IMR-90 (cell line): ENCODE measurements around the gene TP73. TPM values are rescaled to one million over a fixed set of nuclear protein-coding genes. Genes with fewer than 3 reads are reported as not detected.

ENCODE experiments used
- ATAC-seq: fragments of 200-7000 bp; cut with Tn5 transposase; 2 replicates; pipeline ENCODE4 v1.9.1; 2020; ENCODE audit warnings: low read depth, mild to moderate bottlenecking, moderate library complexity
- BruUV-seq: library from RNA; stranded (reverse); fragments of 400-500 nt; replicated peaks from 2 replicates; lab custom pipeline; 2021; lab: Mats Ljungman, UMichigan
- CTCF ChIA-PET: fragments of 300-600 bp; formaldehyde crosslinking; extraction: SDS; loops from one replicate; lab custom pipeline; 2021; ENCODE audit warnings: antibody characterized with exemption; lab: Yijun Ruan, JAX
- POLR2A ChIA-PET: fragments of 300-600 bp; sonication (Branson Sonifier 250); formaldehyde crosslinking; loops from one replicate; lab custom pipeline; 2022; ENCODE audit warnings: antibody characterized with exemption; ENCODE audit not compliant: unreplicated experiment; lab: Charles Lee
- DNase-seq: peaks from one replicate; pipeline ENCODE4 v3.0.0; 2013
- H2AFZ ChIP-seq: replicated peaks from 2 replicates; pipeline ENCODE3; 2013; ENCODE audit warnings: low read length, mild to moderate bottlenecking; ENCODE audit not compliant: poor library complexity
- H2AK5ac ChIP-seq: 2 replicates; pipeline ENCODE4 v1.6.1; 2013; ENCODE audit warnings: low read depth, low read length, inconsistent platforms
- H2AK9ac ChIP-seq: replicated peaks from 2 replicates; pipeline ENCODE3; 2013; ENCODE audit warnings: mild to moderate bottlenecking, low read depth, low read length, moderate library complexity; ENCODE audit not compliant: poor library complexity
- H2BK120ac ChIP-seq: 2 replicates; pipeline ENCODE4 v1.6.1; 2013; ENCODE audit warnings: low read depth, low read length, inconsistent platforms
- H2BK15ac ChIP-seq: 3 replicates; pipeline ENCODE4 v1.6.1; 2013; ENCODE audit warnings: low read depth, low read length, inconsistent platforms
- H2BK20ac ChIP-seq: 2 replicates; pipeline ENCODE4 v1.6.1; 2013; ENCODE audit warnings: low read depth, mild to moderate bottlenecking, inconsistent platforms, low read length, moderate library complexity
- H2BK5ac ChIP-seq: 2 replicates; pipeline ENCODE4 v1.6.1; 2013; ENCODE audit warnings: mild to moderate bottlenecking, low read depth, low read length, inconsistent platforms; ENCODE audit not compliant: poor library complexity, severe bottlenecking
- H3K14ac ChIP-seq: replicated peaks from 2 replicates; pipeline ENCODE4 v1.6.1; 2013; ENCODE audit warnings: low read depth, low read length, inconsistent platforms
- H3K18ac ChIP-seq: 2 replicates; pipeline ENCODE4 v1.6.1; 2013; ENCODE audit warnings: low read depth, low read length, control low read depth
- H3K23ac ChIP-seq: 2 replicates; pipeline ENCODE4 v1.6.1; 2013; ENCODE audit warnings: low read depth, low read length, inconsistent platforms
- H3K27ac ChIP-seq: 2 replicates; pipeline ENCODE4 v1.5.1; 2013; ENCODE audit warnings: mild to moderate bottlenecking, control low read depth, low read length; ENCODE audit not compliant: insufficient read depth
- H3K27me3 ChIP-seq: 2 replicates; pipeline ENCODE4 v1.6.1; 2013; ENCODE audit warnings: low read length; ENCODE audit not compliant: control insufficient read depth, insufficient read depth
- H3K36me3 ChIP-seq: 2 replicates; pipeline ENCODE4 v1.6.1; 2013; ENCODE audit warnings: low read length, mixed read lengths; ENCODE audit not compliant: control insufficient read depth, insufficient read depth
- H3K4ac ChIP-seq: 2 replicates; pipeline ENCODE4 v1.6.1; 2013; ENCODE audit warnings: low read depth, low read length, inconsistent platforms
- H3K4me1 ChIP-seq: 2 replicates; pipeline ENCODE4 v1.6.1; 2013; ENCODE audit warnings: low read length, mixed read lengths; ENCODE audit not compliant: control insufficient read depth, insufficient read depth
- H3K4me2 ChIP-seq: 2 replicates; pipeline ENCODE4 v1.6.1; 2013; ENCODE audit warnings: low read depth, mild to moderate bottlenecking, control low read depth, low read length, moderate library complexity
- H3K4me3 ChIP-seq: 2 replicates; pipeline ENCODE4 v1.5.1; 2013; ENCODE audit warnings: low read depth, mild to moderate bottlenecking, control low read depth, low read length, moderate library complexity; ENCODE audit not compliant: insufficient read depth
- H3K56ac ChIP-seq: 2 replicates; pipeline ENCODE4 v1.6.1; 2013; ENCODE audit warnings: low read length, inconsistent platforms; ENCODE audit not compliant: insufficient read depth; ENCODE audit errors: extremely low read depth
- H3K79me1 ChIP-seq, 2 experiments: 2 replicates each; pipeline ENCODE4 v1.6.1; 2013; ENCODE audit warnings: low read length in 2 of 2, inconsistent platforms in 1 of 2, low read depth in 1 of 2
- H3K9ac ChIP-seq: 2 replicates; pipeline ENCODE4 v1.6.1; 2013; ENCODE audit warnings: low read depth, low read length, control low read depth
- H3K9me1 ChIP-seq: 2 replicates; pipeline ENCODE4 v1.6.1; 2013; ENCODE audit warnings: low read length, inconsistent platforms; ENCODE audit not compliant: insufficient read depth
- H3K9me3 ChIP-seq: 2 replicates; pipeline ENCODE4 v1.6.1; 2013; ENCODE audit warnings: low read length; ENCODE audit not compliant: control insufficient read depth, insufficient read depth
- H4K20me1 ChIP-seq: 2 replicates; pipeline ENCODE4 v1.6.1; 2013; ENCODE audit warnings: low read length, inconsistent platforms; ENCODE audit not compliant: insufficient read depth
- H4K5ac ChIP-seq: 2 replicates; pipeline ENCODE4 v1.6.1; 2013; ENCODE audit warnings: mild to moderate bottlenecking, low read depth, low read length, control low read depth
- H4K8ac ChIP-seq, 2 experiments: 2 replicates each; pipeline ENCODE4 v1.6.1; 2013; ENCODE audit warnings: low read depth in 2 of 2, low read length in 2 of 2, control low read depth in 1 of 2, inconsistent platforms in 1 of 2
- H4K91ac ChIP-seq: 2 replicates; pipeline ENCODE4 v1.6.1; 2013; ENCODE audit warnings: low read depth, low read length, inconsistent platforms; ENCODE audit not compliant: insufficient read depth
- BHLHE40 ChIP-seq: fragments of 150-350 bp; IDR thresholded peaks from 2 replicates; pipeline ENCODE4 v1.6.1; 2016; ENCODE audit warnings: mild to moderate bottlenecking, low read depth, low read length
- CEBPB ChIP-seq: IDR thresholded peaks from 2 replicates; pipeline ENCODE4 v1.6.1; 2012; ENCODE audit warnings: low read depth, low read length, improper control_type of control experiment
- CHD1 ChIP-seq: IDR thresholded peaks from 2 replicates; pipeline ENCODE4 v1.6.1; 2012; ENCODE audit warnings: low read depth, low read length, improper control_type of control experiment
- CTCF ChIP-seq: conservative IDR thresholded peaks from 2 replicates; pipeline ENCODE4 v1.5.1; 2012; ENCODE audit warnings: mild to moderate bottlenecking, low read depth, low read length, improper control_type of control experiment
- FOS ChIP-seq: fragments of 150-350 bp; IDR thresholded peaks from 2 replicates; pipeline ENCODE4 v1.6.1; 2016; ENCODE audit warnings: low read depth, low read length
- MAFK ChIP-seq: IDR thresholded peaks from 2 replicates; pipeline ENCODE4 v1.6.1; 2012; ENCODE audit warnings: low read depth, low read length, improper control_type of control experiment
- MXI1 ChIP-seq: IDR thresholded peaks from 2 replicates; pipeline ENCODE4 v1.6.1; 2012; ENCODE audit warnings: low read depth, mild to moderate bottlenecking, low read length, moderate library complexity, borderline replicate concordance
- POLR2A ChIP-seq: IDR thresholded peaks from 2 replicates; pipeline ENCODE4 v1.6.1; 2012; ENCODE audit warnings: mild to moderate bottlenecking, low read depth, low read length
- RAD21 ChIP-seq: IDR thresholded peaks from 2 replicates; pipeline ENCODE4 v1.6.1; 2012; ENCODE audit warnings: low read length, improper control_type of control experiment
- RFX5 ChIP-seq: IDR thresholded peaks from 2 replicates; pipeline ENCODE4 v1.8.0; 2012; ENCODE audit warnings: low read depth, mild to moderate bottlenecking, low read length, moderate library complexity
- SMC3 ChIP-seq: fragments of 150-350 bp; IDR thresholded peaks from 2 replicates; pipeline ENCODE4 v1.6.1; 2016; ENCODE audit warnings: low read depth, mild to moderate bottlenecking, antibody characterized with exemption, low read length, moderate library complexity
- WGBS, 2 experiments: methylation state at CpG; one replicate each; pipeline versions ENCODE4 v1.1.5 to v1.1.7; 2013; ENCODE audit warnings: missing lambda C conversion rate in 2 of 2; ENCODE audit not compliant: insufficient read length in 1 of 2; ENCODE audit errors: extremely low coverage in 2 of 2; 5-methylcytosine and 5-hydroxymethylcytosine counted together
- dilution Hi-C: fragments of 300-500 bp; cut with HindIII; formaldehyde crosslinking; loops from one replicate; pipeline ENCODE4 v1.14.3; 2018; ENCODE audit warnings: low sequenced_read_pairs; ENCODE audit not compliant: unreplicated experiment
- in situ Hi-C: fragments of 300-500 bp; cut with MboI; formaldehyde crosslinking; loops from 3 replicates; pipeline ENCODE4 v1.14.3; 2019; ENCODE audit warnings: low sequenced_read_pairs, inconsistent platforms, mixed read lengths
- intact Hi-C: fragments of 100-400 bp; cut with micrococcal nuclease; formaldehyde crosslinking; loops from 2 replicates; pipeline ENCODE4 v1.10.0; 2022
- polyA plus RNA-seq, 3 experiments: library from polyadenylated mRNA; depleted of rRNA; stranded (reverse); fragments of >200 nt; gene quantifications; 2 replicates each; pipeline ENCODE4 v1.2.3, GENCODE V29; 2012; ENCODE audit warnings: low replicate concordance in 1 of 3
- total RNA-seq: library from RNA; depleted of rRNA; stranded (reverse); fragments of >200 nt; gene quantifications from 2 replicates; pipeline ENCODE4 v1.2.3, GENCODE V29; 2012
- TF ChIP-seq, protein P1 (sequence below): fragments of 150-350 bp; IDR thresholded peaks from 2 replicates; pipeline ENCODE4 v1.6.1; 2016; ENCODE audit warnings: low read depth, mild to moderate bottlenecking, low read length, moderate library complexity, borderline replicate concordance
- TF ChIP-seq, protein P2 (sequence below): fragments of 150-350 bp; IDR thresholded peaks from 2 replicates; pipeline ENCODE4 v1.6.1; 2017; ENCODE audit warnings: mild to moderate bottlenecking, antibody characterized with exemption, low read length, low read depth

Gene TP73
- total and polyA plus RNA-seq, 2 of the 4 experiments (the other 2 are of a cell fraction): not detected

DNA sequence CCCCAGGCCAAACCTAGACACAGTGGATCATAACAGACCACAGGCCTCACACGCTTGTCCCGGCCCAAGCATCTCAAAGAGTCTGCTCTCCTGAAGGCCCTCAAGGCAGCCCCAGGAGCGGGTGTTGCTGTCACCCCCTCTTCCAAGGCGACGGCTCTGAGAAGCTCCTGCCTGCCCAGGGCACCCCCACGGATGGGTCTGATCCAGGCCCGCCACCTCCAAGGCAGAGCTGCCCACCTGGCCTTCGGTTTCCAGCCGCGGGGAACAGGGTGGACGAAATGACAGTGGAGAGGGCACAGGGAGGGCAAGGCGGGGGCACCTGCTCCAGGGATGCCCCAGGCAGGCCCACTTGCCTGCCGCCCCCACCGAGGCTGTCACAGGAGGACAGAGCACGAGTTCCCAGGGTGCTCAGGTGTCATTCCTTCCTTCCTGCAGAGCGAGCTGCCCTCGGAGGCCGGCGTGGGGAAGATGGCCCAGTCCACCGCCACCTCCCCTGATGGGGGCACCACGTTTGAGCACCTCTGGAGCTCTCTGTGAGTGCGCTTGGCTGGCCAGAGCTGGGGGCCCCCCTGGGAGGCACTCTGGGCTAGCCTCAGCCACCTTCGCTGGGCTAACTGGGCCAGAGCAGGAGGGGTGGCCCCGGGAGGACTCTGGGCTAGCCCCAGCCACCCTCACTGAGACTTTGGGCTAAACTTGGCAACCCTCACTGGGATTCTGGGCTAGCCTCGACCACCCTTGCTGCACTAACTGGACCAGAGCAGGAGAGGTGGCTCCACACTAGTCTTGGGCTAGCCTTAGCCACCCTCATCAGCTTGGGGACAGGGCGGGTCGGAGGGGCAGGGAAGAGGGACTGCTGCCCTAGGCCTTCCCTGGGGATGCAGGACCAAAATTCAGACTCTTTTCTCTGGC lies 29.8 kb downstream of the TP73 start (continued):
- TF ChIP-seq CEBPB: no peak

DNA sequence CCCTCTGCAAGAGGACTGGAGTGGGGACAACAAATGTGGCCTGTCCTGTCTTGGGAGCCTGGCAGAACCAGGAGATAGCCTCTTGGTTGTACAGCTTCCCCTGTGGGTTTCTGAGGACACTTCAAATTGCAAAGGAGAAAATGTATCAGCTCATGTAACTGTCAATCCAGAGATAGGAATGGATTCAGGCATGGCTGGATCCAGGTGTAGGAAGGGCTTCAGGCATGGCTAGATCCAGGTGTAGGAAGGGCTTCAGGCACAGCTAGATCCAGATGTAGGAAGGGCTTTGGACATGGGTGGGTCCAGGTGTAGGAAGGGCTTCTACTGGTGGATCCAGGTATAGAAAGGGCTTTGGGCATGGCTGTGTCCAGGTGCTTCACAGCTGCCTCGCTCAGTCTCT lies 30.9 kb downstream of the TP73 start:
- H2BK120ac ChIP-seq: no peak overlapping the region
- POLR2A ChIA-PET: no interaction called here
- no peak overlapping the region for H2BK15ac ChIP-seq
- in situ Hi-C loops: no loop called here
- H3K79me1 ChIP-seq: no peaks in the 10 kb centered on the region
- H4K5ac ChIP-seq: no peak overlapping the region
- H2AK9ac ChIP-seq: peak overlapping the region; percentile 37
- H3K4me1 ChIP-seq: no peaks in the 10 kb centered on the region
- H2AFZ ChIP-seq: no peak overlapping the region
- H3K23ac ChIP-seq: no peak overlapping the region
- ATAC-seq (no peak), DNase-seq (no peak)
- BruUV-seq: no TSS peak
- no peak overlapping the region for H3K14ac ChIP-seq
- no peak overlapping the region for H3K4ac ChIP-seq
- no peak overlapping the region for H3K4me2 ChIP-seq
- no peak overlapping the region for H3K56ac ChIP-seq
- CTCF ChIA-PET: no interaction called here
- H3K18ac ChIP-seq: no peak overlapping the region
- dilution Hi-C loops: no loop called here
- 67% methylated on average over 1 of the region's 1 CpG; no CpG with 5 or more reads in 1 of the 2 experiments for WGBS, 2 experiments
- H4K20me1 ChIP-seq: no peaks in the 10 kb centered on the region
- no peaks in the 10 kb centered on the region for H3K9me3 ChIP-seq
- intact Hi-C loops: no loop called here
- no peak overlapping the region for H4K8ac ChIP-seq
- H3K27me3 ChIP-seq: peaks cover 18% of the 10 kb centered on the region; the same call in 1 of the 2 replicates
- H2BK5ac ChIP-seq: no peak overlapping the region
- H3K27ac ChIP-seq: no peak overlapping the region
- H3K9ac ChIP-seq: no peak overlapping the region
- H2AK5ac ChIP-seq: no peak overlapping the region
- H4K91ac ChIP-seq: no peak overlapping the region
- H2BK20ac ChIP-seq: no peak overlapping the region
- no peak overlapping the region for H3K4me3 ChIP-seq
- H3K36me3 ChIP-seq: no peaks in the 10 kb centered on the region
- H3K9me1 ChIP-seq: no peaks in the 10 kb centered on the region
- no peak for TF ChIP-seq BHLHE40
- no peak for TF ChIP-seq FOS
- TF ChIP-seq CHD1: no peak
- TF ChIP-seq CTCF: no peak
- no peak for TF ChIP-seq MXI1
- no peak for TF ChIP-seq RFX5
- no peak for TF ChIP-seq RAD21
- TF ChIP-seq, protein P1, sequence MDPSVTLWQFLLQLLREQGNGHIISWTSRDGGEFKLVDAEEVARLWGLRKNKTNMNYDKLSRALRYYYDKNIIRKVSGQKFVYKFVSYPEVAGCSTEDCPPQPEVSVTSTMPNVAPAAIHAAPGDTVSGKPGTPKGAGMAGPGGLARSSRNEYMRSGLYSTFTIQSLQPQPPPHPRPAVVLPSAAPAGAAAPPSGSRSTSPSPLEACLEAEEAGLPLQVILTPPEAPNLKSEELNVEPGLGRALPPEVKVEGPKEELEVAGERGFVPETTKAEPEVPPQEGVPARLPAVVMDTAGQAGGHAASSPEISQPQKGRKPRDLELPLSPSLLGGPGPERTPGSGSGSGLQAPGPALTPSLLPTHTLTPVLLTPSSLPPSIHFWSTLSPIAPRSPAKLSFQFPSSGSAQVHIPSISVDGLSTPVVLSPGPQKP: no peak
- no peak for TF ChIP-seq SMC3
- TF ChIP-seq POLR2A: no peak
- no peak for TF ChIP-seq MAFK
- TF ChIP-seq, protein P2, sequence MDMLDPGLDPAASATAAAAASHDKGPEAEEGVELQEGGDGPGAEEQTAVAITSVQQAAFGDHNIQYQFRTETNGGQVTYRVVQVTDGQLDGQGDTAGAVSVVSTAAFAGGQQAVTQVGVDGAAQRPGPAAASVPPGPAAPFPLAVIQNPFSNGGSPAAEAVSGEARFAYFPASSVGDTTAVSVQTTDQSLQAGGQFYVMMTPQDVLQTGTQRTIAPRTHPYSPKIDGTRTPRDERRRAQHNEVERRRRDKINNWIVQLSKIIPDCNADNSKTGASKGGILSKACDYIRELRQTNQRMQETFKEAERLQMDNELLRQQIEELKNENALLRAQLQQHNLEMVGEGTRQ: no peak
